DOHH2 (cell line): ENCODE data around the gene LNX2.

Source experiments
- H3F3A ChIP-seq: fragments of 200-600 bp; sonication (generic), shearing (Covaris generic); 2 replicates; pipeline ENCODE4 v1.6.0; 2016; ENCODE audit warnings: antibody characterized with exemption, mild to moderate bottlenecking; ENCODE audit not compliant: control insufficient read depth, insufficient read depth
- H3K27ac ChIP-seq: fragments of 200-600 bp; sonication (generic); 2 replicates; pipeline ENCODE4 v1.5.1; 2014; ENCODE audit warnings: low read depth, mild to moderate bottlenecking, low read length, moderate library complexity
- H3K27me3 ChIP-seq: fragments of 200-600 bp; sonication (generic); 2 replicates; pipeline ENCODE4 v1.6.1; 2014; ENCODE audit warnings: mild to moderate bottlenecking, low read length, mixed read lengths; ENCODE audit not compliant: control insufficient read depth
- H3K36me3 ChIP-seq: fragments of 200-600 bp; sonication (generic); 2 replicates; pipeline ENCODE4 v1.6.1; 2014; ENCODE audit warnings: mild to moderate bottlenecking, low read length, moderate library complexity, mixed read lengths; ENCODE audit not compliant: control insufficient read depth
- H3K4me1 ChIP-seq: fragments of 200-600 bp; sonication (generic); 2 replicates; pipeline ENCODE4 v1.6.1; 2014; ENCODE audit warnings: mild to moderate bottlenecking, low read length, mixed read lengths; ENCODE audit not compliant: control insufficient read depth
- H3K4me2 ChIP-seq: fragments of 200-600 bp; sonication (generic); 2 replicates; pipeline ENCODE4 v1.6.0; 2014; ENCODE audit warnings: mild to moderate bottlenecking, low read length, moderate library complexity
- H3K4me3 ChIP-seq: fragments of 200-600 bp; sonication (generic); 2 replicates; pipeline ENCODE4 v1.5.1; 2014; ENCODE audit warnings: mild to moderate bottlenecking, low read length, mixed read lengths
- H3K79me2 ChIP-seq: fragments of 200-600 bp; sonication (generic); 2 replicates; pipeline ENCODE4 v1.6.1; 2014; ENCODE audit warnings: mild to moderate bottlenecking, low read length, mixed read lengths; ENCODE audit not compliant: control insufficient read depth
- H3K9me2 ChIP-seq: fragments of 200-600 bp; sonication (generic); replicated peaks from 2 replicates; pipeline ENCODE4 v1.6.1; 2014; ENCODE audit warnings: mild to moderate bottlenecking, low read length, mixed read lengths; ENCODE audit not compliant: control insufficient read depth
- H3K9me3 ChIP-seq: fragments of 200-600 bp; sonication (generic); 2 replicates; pipeline ENCODE4 v1.6.1; 2014; ENCODE audit warnings: antibody characterized with exemption, low read length, mixed read lengths; ENCODE audit not compliant: control insufficient read depth, insufficient read depth
- H4K20me1 ChIP-seq: fragments of 200-600 bp; sonication (generic); 2 replicates; pipeline ENCODE4 v1.6.0; 2014; ENCODE audit warnings: low read depth, mild to moderate bottlenecking, antibody characterized with exemption, low read length, moderate library complexity; ENCODE audit not compliant: control insufficient read depth, insufficient read depth
- CTCF ChIP-seq: fragments of 200-600 bp; sonication (generic); IDR thresholded peaks from one replicate; pipeline ENCODE4 v1.5.1; 2014; ENCODE audit warnings: antibody characterized with exemption, mild to moderate bottlenecking, low read depth, low read length; ENCODE audit not compliant: poor library complexity, severe bottlenecking
- EZH2phosphoT487 ChIP-seq: fragments of 200-600 bp; sonication (generic); IDR thresholded peaks from 2 replicates; pipeline ENCODE4 v1.6.1; 2017; ENCODE audit warnings: borderline replicate concordance, mild to moderate bottlenecking, antibody characterized with exemption, low read length, moderate library complexity, mixed read lengths

The LNX2 gene

GRCh38 chr13:27659145-27659865, 39.0 kb upstream of the LNX2 start:
- no peaks in the 10 kb centered on the region for H3K4me1 ChIP-seq
- TF ChIP-seq EZH2phosphoT487 (no peak), CTCF (no peak)
- no peaks in the 10 kb centered on the region for H3F3A ChIP-seq
- no peaks in the 10 kb centered on the region for H3K27me3 ChIP-seq
- no peaks in the 10 kb centered on the region for H3K9me3 ChIP-seq
- no peak overlapping the region for H3K4me3 ChIP-seq
- peaks cover 19% of the 10 kb centered on the region for H3K36me3 ChIP-seq
- no peak overlapping the region for H3K4me2 ChIP-seq
- H4K20me1 ChIP-seq: no peaks in the 10 kb centered on the region
- peaks cover 23% of the 10 kb centered on the region for H3K79me2 ChIP-seq
- H3K27ac ChIP-seq: no peak overlapping the region
- no peaks in the 10 kb centered on the region for H3K9me2 ChIP-seq

GRCh38 chr13:27658546-27658945, 38.2 kb upstream of the LNX2 start:
- H3F3A ChIP-seq: no peaks in the 10 kb centered on the region
- H4K20me1 ChIP-seq: no peaks in the 10 kb centered on the region
- no peaks in the 10 kb centered on the region for H3K4me1 ChIP-seq
- no peak overlapping the region for H3K4me2 ChIP-seq
- peaks cover 26% of the 10 kb centered on the region for H3K79me2 ChIP-seq
- TF ChIP-seq EZH2phosphoT487 (no peak), CTCF (no peak)
- no peak overlapping the region for H3K27ac ChIP-seq
- H3K9me3 ChIP-seq: no peaks in the 10 kb centered on the region
- H3K4me3 ChIP-seq: no peak overlapping the region
- H3K27me3 ChIP-seq: no peaks in the 10 kb centered on the region
- peaks cover 24% of the 10 kb centered on the region for H3K36me3 ChIP-seq
- no peaks in the 10 kb centered on the region for H3K9me2 ChIP-seq

GRCh38 chr13:27657724-27658123, 37.4 kb upstream of the LNX2 start:
- Histone ChIP-seq H3K9me3 (no peaks in the 10 kb centered on the region), H3K4me3 (no peak overlapping the region), H3K27ac (no peak overlapping the region), H3K9me2 (no peaks in the 10 kb centered on the region), H3K4me2 (no peak overlapping the region), H3K36me3 (peaks cover 25% of the 10 kb centered on the region), H3F3A (no peaks in the 10 kb centered on the region), H3K27me3 (no peaks in the 10 kb centered on the region), H4K20me1 (no peaks in the 10 kb centered on the region), H3K79me2 (peaks cover 26% of the 10 kb centered on the region), H3K4me1 (no peaks in the 10 kb centered on the region)
- TF ChIP-seq CTCF (no peak), EZH2phosphoT487 (no peak)
